ENCODE measurements around the gene SPACA9.

The SPACA9 gene

DNA sequence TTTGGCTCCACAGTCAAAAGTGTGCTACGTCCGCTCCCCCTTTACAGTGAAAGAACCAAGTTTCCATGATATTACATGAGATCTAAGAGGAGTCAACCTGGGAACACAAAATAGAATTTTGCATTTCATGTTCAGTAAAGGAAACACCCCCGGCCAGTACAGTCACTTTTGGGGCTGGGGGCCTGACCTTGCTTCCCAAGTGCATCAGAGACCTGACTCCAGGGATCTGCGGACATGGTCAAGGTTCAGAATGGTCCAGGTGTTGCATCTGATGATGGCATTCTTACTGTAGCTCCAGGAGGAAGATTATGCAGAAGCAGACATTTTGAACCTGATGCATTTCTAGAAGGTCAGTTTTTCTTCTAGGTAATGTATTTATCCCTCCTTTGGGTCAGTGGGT lies 40.4 kb upstream of the SPACA9 start:
- TF ChIP-seq, protein P1, sequence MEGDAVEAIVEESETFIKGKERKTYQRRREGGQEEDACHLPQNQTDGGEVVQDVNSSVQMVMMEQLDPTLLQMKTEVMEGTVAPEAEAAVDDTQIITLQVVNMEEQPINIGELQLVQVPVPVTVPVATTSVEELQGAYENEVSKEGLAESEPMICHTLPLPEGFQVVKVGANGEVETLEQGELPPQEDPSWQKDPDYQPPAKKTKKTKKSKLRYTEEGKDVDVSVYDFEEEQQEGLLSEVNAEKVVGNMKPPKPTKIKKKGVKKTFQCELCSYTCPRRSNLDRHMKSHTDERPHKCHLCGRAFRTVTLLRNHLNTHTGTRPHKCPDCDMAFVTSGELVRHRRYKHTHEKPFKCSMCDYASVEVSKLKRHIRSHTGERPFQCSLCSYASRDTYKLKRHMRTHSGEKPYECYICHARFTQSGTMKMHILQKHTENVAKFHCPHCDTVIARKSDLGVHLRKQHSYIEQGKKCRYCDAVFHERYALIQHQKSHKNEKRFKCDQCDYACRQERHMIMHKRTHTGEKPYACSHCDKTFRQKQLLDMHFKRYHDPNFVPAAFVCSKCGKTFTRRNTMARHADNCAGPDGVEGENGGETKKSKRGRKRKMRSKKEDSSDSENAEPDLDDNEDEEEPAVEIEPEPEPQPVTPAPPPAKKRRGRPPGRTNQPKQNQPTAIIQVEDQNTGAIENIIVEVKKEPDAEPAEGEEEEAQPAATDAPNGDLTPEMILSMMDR (IDR thresholded peaks at IDR 0.05), result no peak
- Histone ChIP-seq H3K9me3 (no peaks in the 10 kb centered on the region), H3K4me1 (no peaks in the 10 kb centered on the region), H3K4me3 (no peak overlapping the region), H3K36me3 (no peaks in the 10 kb centered on the region), H3K27me3 (peaks cover 0 to 6% of the 10 kb centered on the region in 2 donors), H3K27ac (no peak overlapping the region)
- no peak for DNase-seq
- intact Hi-C loops (cut with DNase I; ENCODE audit: low total_unique reads), result no loop called here

DNA sequence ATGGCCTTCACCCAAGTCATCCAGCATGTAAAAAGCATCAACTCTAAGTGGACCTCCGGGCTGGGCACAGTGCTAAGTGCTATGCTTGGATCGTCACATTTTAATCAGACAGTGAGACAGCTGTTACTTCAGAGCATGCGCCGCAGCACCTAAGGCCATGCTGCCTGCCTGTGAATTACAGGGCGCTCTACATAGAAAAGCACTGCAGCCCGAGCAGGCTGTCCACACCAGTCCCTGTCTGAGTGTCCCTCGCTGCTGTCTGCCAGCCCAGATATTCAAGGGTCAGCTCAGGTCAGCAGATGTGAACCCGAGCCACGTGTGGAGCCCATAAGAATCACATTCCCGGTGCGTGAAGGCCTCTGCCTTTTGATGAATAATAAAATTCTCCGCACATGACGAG lies 37.7 kb upstream of the SPACA9 start:
- TF ChIP-seq, protein P1 (IDR thresholded peaks at IDR 0.05), result no peak
- no peak overlapping the region for H3K27ac ChIP-seq
- H3K4me3 ChIP-seq, result no peak overlapping the region
- H3K36me3 ChIP-seq, result no peaks in the 10 kb centered on the region
- H3K9me3 ChIP-seq, result no peaks in the 10 kb centered on the region
- intact Hi-C loops (cut with DNase I; ENCODE audit: low total_unique reads), result no loop called here
- no peaks in the 10 kb centered on the region for H3K4me1 ChIP-seq
- no peaks in the 10 kb centered on the region for H3K27me3 ChIP-seq
- peak in 1 of 2 donors; percentile 31 for DNase-seq

DNA sequence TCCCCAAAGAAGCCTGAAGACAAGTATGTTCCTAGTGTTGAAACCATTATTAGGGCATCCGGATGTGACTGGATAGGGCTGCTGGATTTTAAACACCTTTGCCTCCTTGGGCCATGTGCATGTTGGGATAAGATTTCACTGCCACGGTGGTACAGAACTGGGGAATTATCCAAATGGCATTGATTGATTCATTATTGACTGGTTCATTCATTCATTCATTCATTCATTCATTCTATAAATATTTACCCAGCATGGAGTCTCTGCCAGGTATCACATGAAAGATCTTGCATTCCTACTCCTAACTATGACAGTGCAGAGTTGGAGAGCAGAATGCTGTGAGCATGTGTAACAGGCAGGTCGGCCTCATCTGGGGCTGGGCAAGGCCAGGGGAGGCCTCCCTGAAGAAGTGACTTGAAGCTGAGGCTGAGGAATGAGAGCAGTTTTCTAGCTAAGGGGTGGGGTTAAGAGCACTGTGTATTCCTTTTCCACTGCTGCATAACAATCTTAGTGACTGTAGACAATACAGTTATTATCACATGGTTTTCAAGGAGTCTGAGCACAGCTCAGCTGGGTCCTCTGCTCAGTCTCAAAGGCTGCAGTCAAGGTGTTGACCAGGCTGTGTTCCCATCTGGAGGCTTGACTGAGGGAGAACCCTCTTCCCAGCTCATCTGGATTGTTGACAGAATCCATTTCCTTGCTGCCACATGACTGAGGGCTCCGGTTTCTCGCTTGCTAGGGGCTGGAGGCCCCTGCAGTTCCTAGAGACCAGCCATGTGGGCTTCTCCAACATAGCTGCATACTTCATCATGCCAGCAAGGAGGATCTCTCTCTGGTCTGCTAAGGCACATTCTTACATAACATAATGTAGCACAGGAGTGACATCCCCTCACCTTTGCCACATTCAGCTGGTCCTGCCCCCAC lies 36.3 kb upstream of the SPACA9 start:
- intact Hi-C loops (cut with DNase I; ENCODE audit: low total_unique reads), result no loop called here
- peak in 1 of 2 donors; percentile 16 for DNase-seq
- no peak overlapping the region for H3K4me3 ChIP-seq
- no peaks in the 10 kb centered on the region for H3K9me3 ChIP-seq
- no peaks in the 10 kb centered on the region for H3K27me3 ChIP-seq
- TF ChIP-seq, protein P1 (IDR thresholded peaks at IDR 0.05), result no peak
- H3K36me3 ChIP-seq, result no peaks in the 10 kb centered on the region
- H3K4me1 ChIP-seq, result no peaks in the 10 kb centered on the region
- H3K27ac ChIP-seq, result no peak overlapping the region

DNA sequence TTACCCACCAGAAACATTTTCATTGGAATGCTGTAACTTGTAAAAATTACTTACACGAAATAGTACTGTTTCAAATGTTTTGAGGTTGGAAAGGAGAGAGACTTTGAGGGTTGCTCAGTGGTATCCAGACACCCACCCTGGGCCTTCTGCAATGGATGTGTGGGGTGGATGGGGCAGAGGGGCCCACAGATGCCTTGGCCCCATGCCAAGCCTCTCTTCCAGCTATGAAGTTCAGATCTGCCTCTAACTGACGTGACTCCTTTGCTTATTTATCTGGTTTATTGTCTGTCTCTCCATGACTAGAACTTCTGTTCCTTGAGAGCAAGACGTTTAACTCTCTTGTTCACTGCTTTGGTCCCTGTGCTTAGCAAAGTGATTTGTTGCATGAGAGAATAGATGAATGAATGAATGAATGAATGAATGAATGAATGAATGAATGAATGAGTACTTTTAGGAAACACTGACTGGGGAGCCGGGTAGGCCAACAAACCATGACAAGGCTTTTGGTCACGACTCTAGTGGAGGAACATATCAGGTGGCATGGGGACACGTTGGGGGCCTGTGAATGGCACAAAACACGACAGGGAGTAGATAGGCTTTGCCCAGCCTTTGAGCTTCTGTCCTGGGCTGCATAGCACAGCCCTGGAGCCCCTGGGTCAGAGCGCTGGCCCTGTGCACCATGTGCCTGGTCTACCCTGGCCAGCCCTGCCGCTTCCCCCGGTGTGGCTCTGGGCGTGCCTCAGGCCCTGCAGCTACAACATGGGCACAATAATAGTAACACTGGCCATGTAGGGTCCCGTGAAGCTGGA lies 32.4 kb upstream of the SPACA9 start:
- no peak overlapping the region for H3K27ac ChIP-seq
- no peaks in the 10 kb centered on the region for H3K36me3 ChIP-seq
- TF ChIP-seq, protein P1 (IDR thresholded peaks at IDR 0.05), result no peak
- no peaks in the 10 kb centered on the region for H3K9me3 ChIP-seq
- intact Hi-C loops (cut with DNase I; ENCODE audit: low total_unique reads), result no loop called here
- no peaks in the 10 kb centered on the region for H3K27me3 ChIP-seq
- H3K4me3 ChIP-seq, result no peak overlapping the region
- H3K4me1 ChIP-seq, result no peaks in the 10 kb centered on the region
- no peak for DNase-seq

- DNase-seq, result no peak
- TF ChIP-seq, protein P1 (IDR thresholded peaks at IDR 0.05), result no peak
- no peak overlapping the region for H3K4me3 ChIP-seq
- no peak overlapping the region for H3K27ac ChIP-seq
- intact Hi-C loops (cut with DNase I; ENCODE audit: low total_unique reads), result no loop called here
- no peaks in the 10 kb centered on the region for H3K9me3 ChIP-seq
- no peaks in the 10 kb centered on the region for H3K4me1 ChIP-seq
- no peaks in the 10 kb centered on the region for H3K27me3 ChIP-seq
- no peaks in the 10 kb centered on the region for H3K36me3 ChIP-seq
Observed at GRCh38 chr9:132846918-132847515, 31.7 kb upstream of the SPACA9 start.

Measured in tibial artery (tissue), 4 donors.